Measurements from ENCODE around the gene PRKN.
"Not testable (repeated sequence)": the region's sequence is repeated elsewhere in the genome, so short reads cannot be mapped to it uniquely, and the experiment has no call there.

The PRKN gene

GRCh38 chr6:162421004-162421403 lies 306.6 kb downstream of the PRKN start:
- no peak for DNase-seq

- DNase-seq, result no peak
These were observed 310.6 kb downstream of the PRKN start for GRCh38 chr6:162416831-162417537.

- DNase-seq, result no peak
These were observed 311.3 kb downstream of the PRKN start for GRCh38 chr6:162416307-162416706.

GRCh38 chr6:162409741-162410691 lies 317.6 kb downstream of the PRKN start:
- DNase-seq, result no peak

GRCh38 chr6:162408826-162409535 lies 318.6 kb downstream of the PRKN start:
- DNase-seq, result no peak

- DNase-seq, result no peak
These were observed 322.6 kb downstream of the PRKN start for GRCh38 chr6:162404951-162405350.

GRCh38 chr6:162403031-162403430 lies 324.5 kb downstream of the PRKN start:
- no peak for DNase-seq

GRCh38 chr6:162395181-162395580 lies 332.4 kb downstream of the PRKN start:
- DNase-seq, result no peak

GRCh38 chr6:162390961-162391811 lies 336.4 kb downstream of the PRKN start:
- DNase-seq, result not testable (repeated sequence)

GRCh38 chr6:162389343-162390085 lies 338.1 kb downstream of the PRKN start:
- DNase-seq, result no peak

GRCh38 chr6:162388383-162388777 lies 339.2 kb downstream of the PRKN start:
- no peak for DNase-seq

- DNase-seq, result no peak
These were observed 339.7 kb downstream of the PRKN start for GRCh38 chr6:162387718-162388382.

- no peak for DNase-seq
These were observed 341.6 kb downstream of the PRKN start for GRCh38 chr6:162385980-162386379.

- DNase-seq, result no peak
These were observed 347.7 kb downstream of the PRKN start for GRCh38 chr6:162379757-162380409.

GRCh38 chr6:162377735-162378134 lies 349.8 kb downstream of the PRKN start:
- no peak for DNase-seq

GRCh38 chr6:162373868-162374267 lies 353.7 kb downstream of the PRKN start:
- no peak for DNase-seq

- DNase-seq, result no peak
These were observed 354.4 kb downstream of the PRKN start for GRCh38 chr6:162373192-162373591.

- no peak for DNase-seq
These were observed 355.5 kb downstream of the PRKN start for GRCh38 chr6:162372106-162372505.

- DNase-seq, result no peak
These were observed 356.4 kb downstream of the PRKN start for GRCh38 chr6:162371121-162371520.

- no peak for DNase-seq
These were observed 358.5 kb downstream of the PRKN start for GRCh38 chr6:162369091-162369490.
